WTC11 (cell line): ENCODE measurements around the gene CELSR2.

Source experiments
- CREM ChIP-seq: sonication (generic); formaldehyde crosslinking; IDR thresholded peaks from 2 replicates; pipeline ENCODE4 v1.8.1; 2022; ENCODE audit warnings: mild to moderate bottlenecking, missing genetic modification reagents, moderate library complexity
- FOXJ3 ChIP-seq: sonication (generic); formaldehyde crosslinking; IDR thresholded peaks from 2 replicates; pipeline ENCODE4 v1.9.0; 2021; ENCODE audit warnings: missing genetic modification reagents, mild to moderate bottlenecking, borderline replicate concordance
- IRF2 ChIP-seq: sonication (generic); formaldehyde crosslinking; IDR thresholded peaks from 2 replicates; pipeline ENCODE4 v1.8.0; 2022; ENCODE audit warnings: low read depth, missing genetic modification reagents, borderline replicate concordance
- MYBL2 ChIP-seq: sonication (generic); formaldehyde crosslinking; IDR thresholded peaks from 2 replicates; pipeline ENCODE4 v1.8.1; 2023; ENCODE audit warnings: mild to moderate bottlenecking, moderate library complexity, missing genetic modification reagents
- NR1H2 ChIP-seq: sonication (generic); formaldehyde crosslinking; IDR thresholded peaks from 2 replicates; pipeline ENCODE4 v1.9.0; 2021; ENCODE audit warnings: mild to moderate bottlenecking, moderate library complexity, missing genetic modification reagents
- ZNF121 ChIP-seq: sonication (generic); formaldehyde crosslinking; IDR thresholded peaks from 2 replicates; pipeline ENCODE4 v1.8.0; 2023; ENCODE audit warnings: missing genetic modification reagents
- TF ChIP-seq, protein P1 (sequence below): fragments of 200-600 bp; IDR thresholded peaks from 2 replicates; pipeline ENCODE4 v1.8.0; 2022; ENCODE audit warnings: antibody characterized with exemption
- TF ChIP-seq, protein P2 (sequence below): fragments of 250-450 bp; sonication (Bioruptor Pico); IDR thresholded peaks from 2 replicates; pipeline ENCODE4 v1.9.0; 2021; ENCODE audit warnings: mild to moderate bottlenecking
- TF ChIP-seq, protein P3 (sequence below): sonication (generic); formaldehyde crosslinking; IDR thresholded peaks from 2 replicates; pipeline ENCODE4 v1.8.1; 2023; ENCODE audit warnings: mild to moderate bottlenecking, moderate library complexity, missing genetic modification reagents
- TF ChIP-seq, protein P4 (sequence below): sonication (generic); formaldehyde crosslinking; IDR thresholded peaks from 2 replicates; pipeline ENCODE4 v1.8.0; 2022; ENCODE audit warnings: mild to moderate bottlenecking, missing genetic modification reagents
- TF ChIP-seq, protein P5 (sequence below): sonication (generic); formaldehyde crosslinking; IDR thresholded peaks from 2 replicates; pipeline ENCODE4 v1.8.1; 2023; ENCODE audit warnings: mild to moderate bottlenecking, missing genetic modification reagents, moderate library complexity
- TF ChIP-seq, protein P6 (sequence below): sonication (generic); formaldehyde crosslinking; IDR thresholded peaks from 2 replicates; pipeline ENCODE4 v1.8.1; 2023; ENCODE audit warnings: mild to moderate bottlenecking, missing genetic modification reagents
- TF ChIP-seq, protein P7 (sequence below): sonication (generic); formaldehyde crosslinking; IDR thresholded peaks from 2 replicates; pipeline ENCODE4 v1.8.0; 2022; ENCODE audit warnings: mild to moderate bottlenecking, missing genetic modification reagents
- TF ChIP-seq, protein P8 (sequence below): fragments of 250-450 bp; sonication (Bioruptor Pico); IDR thresholded peaks from 2 replicates; pipeline ENCODE4 v1.9.0; 2021; ENCODE audit warnings: moderate library complexity, mild to moderate bottlenecking, inconsistent platforms, borderline replicate concordance

DNA sequence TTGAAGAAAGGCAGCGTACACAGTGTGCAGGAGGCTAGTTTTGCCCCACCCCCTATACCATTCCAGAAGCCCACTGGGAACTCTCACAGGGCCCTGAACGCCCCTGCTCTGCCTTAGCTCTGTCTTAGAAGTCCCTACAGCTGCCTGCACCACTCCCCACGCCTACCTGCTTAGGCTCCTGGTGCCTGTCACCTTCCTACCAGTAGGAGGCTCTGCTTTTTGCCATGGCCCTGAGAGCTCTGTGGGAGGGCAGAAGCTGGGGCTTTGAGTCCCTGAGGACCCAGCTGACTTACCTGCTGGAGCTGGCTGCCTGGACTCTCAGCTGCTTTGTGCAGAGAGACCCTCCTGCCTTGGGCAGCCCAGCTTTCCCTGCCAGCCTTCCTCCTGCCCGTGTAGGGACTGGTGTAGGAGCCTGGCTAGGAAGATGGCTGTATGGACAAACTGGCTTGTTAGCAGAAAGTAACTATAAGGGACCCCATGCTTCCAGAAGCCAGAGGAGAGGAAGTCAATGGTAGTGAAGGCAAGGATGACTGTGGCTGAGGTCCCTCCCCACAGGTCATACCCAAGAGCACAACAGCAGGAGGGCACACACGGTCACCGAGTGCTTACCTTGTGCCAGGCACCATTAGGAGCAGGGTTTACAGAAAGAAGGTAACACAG lies 9.8 kb upstream of the CELSR2 start:
- TF ChIP-seq, protein P1, sequence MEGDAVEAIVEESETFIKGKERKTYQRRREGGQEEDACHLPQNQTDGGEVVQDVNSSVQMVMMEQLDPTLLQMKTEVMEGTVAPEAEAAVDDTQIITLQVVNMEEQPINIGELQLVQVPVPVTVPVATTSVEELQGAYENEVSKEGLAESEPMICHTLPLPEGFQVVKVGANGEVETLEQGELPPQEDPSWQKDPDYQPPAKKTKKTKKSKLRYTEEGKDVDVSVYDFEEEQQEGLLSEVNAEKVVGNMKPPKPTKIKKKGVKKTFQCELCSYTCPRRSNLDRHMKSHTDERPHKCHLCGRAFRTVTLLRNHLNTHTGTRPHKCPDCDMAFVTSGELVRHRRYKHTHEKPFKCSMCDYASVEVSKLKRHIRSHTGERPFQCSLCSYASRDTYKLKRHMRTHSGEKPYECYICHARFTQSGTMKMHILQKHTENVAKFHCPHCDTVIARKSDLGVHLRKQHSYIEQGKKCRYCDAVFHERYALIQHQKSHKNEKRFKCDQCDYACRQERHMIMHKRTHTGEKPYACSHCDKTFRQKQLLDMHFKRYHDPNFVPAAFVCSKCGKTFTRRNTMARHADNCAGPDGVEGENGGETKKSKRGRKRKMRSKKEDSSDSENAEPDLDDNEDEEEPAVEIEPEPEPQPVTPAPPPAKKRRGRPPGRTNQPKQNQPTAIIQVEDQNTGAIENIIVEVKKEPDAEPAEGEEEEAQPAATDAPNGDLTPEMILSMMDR, result peak; percentile 48
- TF ChIP-seq, protein P2, sequence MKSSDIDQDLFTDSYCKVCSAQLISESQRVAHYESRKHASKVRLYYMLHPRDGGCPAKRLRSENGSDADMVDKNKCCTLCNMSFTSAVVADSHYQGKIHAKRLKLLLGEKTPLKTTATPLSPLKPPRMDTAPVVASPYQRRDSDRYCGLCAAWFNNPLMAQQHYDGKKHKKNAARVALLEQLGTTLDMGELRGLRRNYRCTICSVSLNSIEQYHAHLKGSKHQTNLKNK (CRISPR knock-in tag), result no peak
- TF ChIP-seq MYBL2 (CRISPR knock-in tag), result no peak
- TF ChIP-seq, protein P3, sequence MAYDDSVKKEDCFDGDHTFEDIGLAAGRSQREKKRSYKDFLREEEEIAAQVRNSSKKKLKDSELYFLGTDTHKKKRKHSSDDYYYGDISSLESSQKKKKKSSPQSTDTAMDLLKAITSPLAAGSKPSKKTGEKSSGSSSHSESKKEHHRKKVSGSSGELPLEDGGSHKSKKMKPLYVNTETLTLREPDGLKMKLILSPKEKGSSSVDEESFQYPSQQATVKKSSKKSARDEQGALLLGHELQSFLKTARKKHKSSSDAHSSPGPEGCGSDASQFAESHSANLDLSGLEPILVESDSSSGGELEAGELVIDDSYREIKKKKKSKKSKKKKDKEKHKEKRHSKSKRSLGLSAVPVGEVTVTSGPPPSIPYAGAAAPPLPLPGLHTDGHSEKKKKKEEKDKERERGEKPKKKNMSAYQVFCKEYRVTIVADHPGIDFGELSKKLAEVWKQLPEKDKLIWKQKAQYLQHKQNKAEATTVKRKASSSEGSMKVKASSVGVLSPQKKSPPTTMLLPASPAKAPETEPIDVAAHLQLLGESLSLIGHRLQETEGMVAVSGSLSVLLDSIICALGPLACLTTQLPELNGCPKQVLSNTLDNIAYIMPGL, result no peak
- TF ChIP-seq FOXJ3 (CRISPR knock-in tag), result no peak
- TF ChIP-seq, protein P4, sequence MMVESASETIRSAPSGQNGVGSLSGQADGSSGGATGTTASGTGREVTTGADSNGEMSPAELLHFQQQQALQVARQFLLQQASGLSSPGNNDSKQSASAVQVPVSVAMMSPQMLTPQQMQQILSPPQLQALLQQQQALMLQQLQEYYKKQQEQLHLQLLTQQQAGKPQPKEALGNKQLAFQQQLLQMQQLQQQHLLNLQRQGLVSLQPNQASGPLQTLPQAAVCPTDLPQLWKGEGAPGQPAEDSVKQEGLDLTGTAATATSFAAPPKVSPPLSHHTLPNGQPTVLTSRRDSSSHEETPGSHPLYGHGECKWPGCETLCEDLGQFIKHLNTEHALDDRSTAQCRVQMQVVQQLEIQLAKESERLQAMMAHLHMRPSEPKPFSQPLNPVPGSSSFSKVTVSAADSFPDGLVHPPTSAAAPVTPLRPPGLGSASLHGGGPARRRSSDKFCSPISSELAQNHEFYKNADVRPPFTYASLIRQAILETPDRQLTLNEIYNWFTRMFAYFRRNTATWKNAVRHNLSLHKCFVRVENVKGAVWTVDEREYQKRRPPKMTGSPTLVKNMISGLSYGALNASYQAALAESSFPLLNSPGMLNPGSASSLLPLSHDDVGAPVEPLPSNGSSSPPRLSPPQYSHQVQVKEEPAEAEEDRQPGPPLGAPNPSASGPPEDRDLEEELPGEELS (CRISPR knock-in tag), result no peak
- TF ChIP-seq, protein P5, sequence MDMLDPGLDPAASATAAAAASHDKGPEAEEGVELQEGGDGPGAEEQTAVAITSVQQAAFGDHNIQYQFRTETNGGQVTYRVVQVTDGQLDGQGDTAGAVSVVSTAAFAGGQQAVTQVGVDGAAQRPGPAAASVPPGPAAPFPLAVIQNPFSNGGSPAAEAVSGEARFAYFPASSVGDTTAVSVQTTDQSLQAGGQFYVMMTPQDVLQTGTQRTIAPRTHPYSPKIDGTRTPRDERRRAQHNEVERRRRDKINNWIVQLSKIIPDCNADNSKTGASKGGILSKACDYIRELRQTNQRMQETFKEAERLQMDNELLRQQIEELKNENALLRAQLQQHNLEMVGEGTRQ, result no peak
- TF ChIP-seq IRF2 (CRISPR knock-in tag), result no peak
- TF ChIP-seq NR1H2, result no peak
- TF ChIP-seq, protein P6, sequence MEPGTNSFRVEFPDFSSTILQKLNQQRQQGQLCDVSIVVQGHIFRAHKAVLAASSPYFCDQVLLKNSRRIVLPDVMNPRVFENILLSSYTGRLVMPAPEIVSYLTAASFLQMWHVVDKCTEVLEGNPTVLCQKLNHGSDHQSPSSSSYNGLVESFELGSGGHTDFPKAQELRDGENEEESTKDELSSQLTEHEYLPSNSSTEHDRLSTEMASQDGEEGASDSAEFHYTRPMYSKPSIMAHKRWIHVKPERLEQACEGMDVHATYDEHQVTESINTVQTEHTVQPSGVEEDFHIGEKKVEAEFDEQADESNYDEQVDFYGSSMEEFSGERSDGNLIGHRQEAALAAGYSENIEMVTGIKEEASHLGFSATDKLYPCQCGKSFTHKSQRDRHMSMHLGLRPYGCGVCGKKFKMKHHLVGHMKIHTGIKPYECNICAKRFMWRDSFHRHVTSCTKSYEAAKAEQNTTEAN (CRISPR knock-in tag), result no peak
- TF ChIP-seq, protein P7, sequence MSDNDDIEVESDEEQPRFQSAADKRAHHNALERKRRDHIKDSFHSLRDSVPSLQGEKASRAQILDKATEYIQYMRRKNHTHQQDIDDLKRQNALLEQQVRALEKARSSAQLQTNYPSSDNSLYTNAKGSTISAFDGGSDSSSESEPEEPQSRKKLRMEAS (CRISPR knock-in tag), result no peak
- no peak for TF ChIP-seq ZNF121
- TF ChIP-seq, protein P8, sequence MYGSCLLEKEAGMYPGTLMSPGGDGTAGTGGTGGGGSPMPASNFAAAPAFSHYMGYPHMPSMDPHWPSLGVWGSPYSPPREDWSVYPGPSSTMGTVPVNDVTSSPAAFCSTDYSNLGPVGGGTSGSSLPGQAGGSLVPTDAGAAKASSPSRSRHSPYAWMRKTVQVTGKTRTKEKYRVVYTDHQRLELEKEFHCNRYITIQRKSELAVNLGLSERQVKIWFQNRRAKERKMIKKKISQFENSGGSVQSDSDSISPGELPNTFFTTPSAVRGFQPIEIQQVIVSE, result no peak
- TF ChIP-seq CREM (CRISPR knock-in tag), result no peak
